Right cardiac atrium (tissue), 5 donors: ENCODE results near the gene PSME4. TPM values are rescaled to one million over a fixed set of nuclear protein-coding genes. Genes with fewer than 3 reads are reported as not detected.

ENCODE experiments used
- ATAC-seq, 2 donors: fragments of 200-7000 bp; cut with Tn5 transposase; one replicate each; pipeline versions ENCODE4 v1.8.0 to v1.9.1; 2020; ENCODE audit warnings: moderate library complexity in 2 of 2, mild to moderate bottlenecking in 1 of 2
- DNase-seq, 3 donors: peaks; one replicate each; pipeline ENCODE4 v3.0.0-alpha.2; 2020
- H3K27ac ChIP-seq: one replicate; pipeline ENCODE4 v1.5.1; 2013; ENCODE audit warnings: mild to moderate bottlenecking, low read length, control low read depth, moderate library complexity
- H3K27me3 ChIP-seq: one replicate; pipeline ENCODE4 v1.6.1; 2013; ENCODE audit not compliant: control insufficient read depth, insufficient read depth
- H3K4me1 ChIP-seq: one replicate; pipeline ENCODE4 v1.6.1; 2013; ENCODE audit warnings: low read length; ENCODE audit not compliant: control insufficient read depth, insufficient read depth
- H3K4me3 ChIP-seq: one replicate; pipeline ENCODE4 v1.5.1; 2013; ENCODE audit warnings: low read length, control low read depth
- H3K9me3 ChIP-seq: one replicate; pipeline ENCODE4 v1.6.1; 2013; ENCODE audit warnings: low read length; ENCODE audit not compliant: control insufficient read depth
- WGBS: extraction: QIAGEN DNeasy Blood & Tissue Kit; methylation state at CpG from one replicate; pipeline ENCODE4 v1.1.7; 2013; 5-methylcytosine and 5-hydroxymethylcytosine counted together
- intact Hi-C, 4 donors: fragments of 100-400 bp; cut with DNase I; formaldehyde crosslinking; loops; one replicate each; pipeline versions ENCODE4 v1.11.0 to v1.14.0; 2022 to 2023
- microRNA-seq, 2 donors: library from miRNA; unstranded; fragments of <30 nt; microRNA quantifications; one replicate each; pipeline ENCODE4 v1.2.0, GENCODE V29; 2020 to 2021
- polyA plus RNA-seq: library from polyadenylated mRNA; stranded (reverse); fragments of 200-250 nt; gene quantifications from one replicate; pipeline ENCODE4 v1.2.3, GENCODE V29; 2013
- total RNA-seq, 4 donors: library from RNA; stranded (reverse); fragmentation: NEBNext Ultra II Directional; extraction: Animal tissue kit (Norgen Biotek cat#: 25700); gene quantifications; one replicate each; pipeline ENCODE4 v1.2.1, GENCODE V29; 2021
- donor health status: healthy with polysubstance abuse.
- donor health status: DM: no; HTN: yes; CAD: no.
- donor health status: DM: no; HTN: no; CAD: no.
- donor health status: DM: no; HTN: yes; CAD: no; lungs with severe emphysema.
- donor health status: DM: yes; HTN: yes; CAD: no.

PSME4 gene
- total and polyA plus RNA-seq, 5 donors: 38.0 to 88.0 (median 45.2) TPM

DNA sequence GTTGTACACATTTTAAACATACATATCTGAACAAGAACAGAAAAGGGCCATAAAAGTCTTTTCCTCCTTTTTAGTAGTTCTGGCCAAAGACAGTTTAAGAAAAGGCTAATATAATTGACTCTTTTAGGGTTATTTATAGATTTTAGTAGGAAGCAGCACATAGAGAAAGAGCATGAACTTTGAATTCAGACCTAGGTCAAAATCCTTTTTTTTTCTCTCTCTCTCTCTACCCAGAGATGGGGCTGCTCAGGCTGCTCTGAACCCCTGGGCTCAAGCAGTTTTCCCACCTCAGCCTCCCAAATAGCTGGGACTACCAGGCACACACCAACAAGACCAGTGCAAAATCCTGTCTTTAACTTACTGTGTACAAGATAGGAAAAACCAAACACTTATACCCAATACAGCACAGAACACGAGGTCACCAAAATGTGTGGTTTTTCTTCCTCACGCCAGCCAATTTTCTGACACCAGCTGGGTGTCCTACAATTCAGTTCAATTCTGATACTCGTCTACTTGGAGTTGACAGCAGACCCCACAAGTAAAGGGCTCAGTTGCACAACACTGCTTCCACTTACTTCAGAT is 151.8 kb downstream of the PSME4 start:
- ATAC-seq: no peak
- Histone ChIP-seq H3K27me3 (no peaks in the 10 kb centered on the region), H3K27ac (no peak overlapping the region), H3K4me1 (no peaks in the 10 kb centered on the region), H3K4me3 (no peak overlapping the region), H3K9me3 (no peaks in the 10 kb centered on the region)
- intact Hi-C loops: no loop called here
- WGBS: 89% methylated on average over 3 of the region's 3 CpGs
- DNase-seq: no peak

Small RNA genes lying within 50 kb of the gene (microRNA-seq; reads per million reads assigned to microRNA genes)
- 0 reads per million in 2 donors for gene MIR3682

Other genes with a start within 250 kb of the PSME4 start
- 1 to 10 TPM; 2.1 to 3.5 (median 3.0) TPM for gene CHAC2, start 203.2 kb downstream of the PSME4 start, total RNA-seq
- 3.8 TPM for gene CHAC2, start 203.2 kb downstream of the PSME4 start, polyA plus RNA-seq
- gene ASB3, start 184.0 kb downstream of the PSME4 start, total RNA-seq: 10 to 100 TPM; 10.0 to 18.0 (median 15.7) TPM
- gene ASB3, start 184.0 kb downstream of the PSME4 start, polyA plus RNA-seq: 8.2 TPM
- gene ERLEC1, start 183.9 kb downstream of the PSME4 start, total RNA-seq: 10 to 100 TPM; 39.7 to 45.8 (median 40.5) TPM
- gene ERLEC1, start 183.9 kb downstream of the PSME4 start, polyA plus RNA-seq: 29.1 TPM
- 1 to 10 TPM in 3 of 4 donors, under 1 TPM in 1; 0.85 to 2.2 (median 1.2) TPM for gene GPR75, start 111.0 kb downstream of the PSME4 start, total RNA-seq
- 0.84 TPM for gene GPR75, start 111.0 kb downstream of the PSME4 start, polyA plus RNA-seq
- 10 to 100 TPM; 47.1 to 70.2 (median 60.0) TPM for gene ACYP2, start 144.6 kb upstream of the PSME4 start, total RNA-seq
- 122 TPM for gene ACYP2, start 144.6 kb upstream of the PSME4 start, polyA plus RNA-seq